CD14-positive monocyte (primary cell): Measurements from ENCODE around the gene MAPK1. TPM values are rescaled to one million over a fixed set of nuclear protein-coding genes. Genes with fewer than 3 reads are reported as not detected.

Source experiments
- DNase-seq, 3 donors: peaks; one replicate each; pipeline ENCODE4 v3.0.0-alpha.2; 2011 to 2022
- H2AFZ ChIP-seq: 2 replicates; pipeline ENCODE4 v1.6.0; 2012; ENCODE audit warnings: mild to moderate bottlenecking, low read depth, low read length, inconsistent platforms; ENCODE audit not compliant: insufficient read depth, poor library complexity, severe bottlenecking
- H3K27ac ChIP-seq, 2 donors: 1 replicate in 1 of 2; 2 replicates in 1 of 2; pipeline ENCODE4 v1.5.1; 2012 to 2013; ENCODE audit warnings: low read length in 2 of 2, control low read depth in 1 of 2, inconsistent platforms in 1 of 2, low read depth in 1 of 2, mild to moderate bottlenecking in 1 of 2
- H3K27me3 ChIP-seq, 2 donors: one replicate each; pipeline versions ENCODE4 v1.6.0 to v1.6.1; 2011 to 2013; ENCODE audit warnings: low read length in 2 of 2; ENCODE audit not compliant: control insufficient read depth in 2 of 2, insufficient read depth in 2 of 2
- H3K36me3 ChIP-seq, 2 donors: replicated peaks in 1 of 2; 1 replicate in 1 of 2; 2 replicates in 1 of 2; pipeline versions ENCODE4 v1.5.1 to v1.6.1; 2012 to 2013; ENCODE audit warnings: low read length in 2 of 2, control low read depth in 1 of 2, inconsistent platforms in 1 of 2, mild to moderate bottlenecking in 1 of 2; ENCODE audit not compliant: insufficient read depth in 2 of 2, control insufficient read depth in 1 of 2
- H3K4me1 ChIP-seq, 2 donors: 1 replicate in 1 of 2; 2 replicates in 1 of 2; pipeline versions ENCODE4 v1.5.1 to v1.6.1; 2012 to 2013; ENCODE audit warnings: low read length in 2 of 2, control low read depth in 1 of 2, inconsistent platforms in 1 of 2, mild to moderate bottlenecking in 1 of 2, moderate library complexity in 1 of 2; ENCODE audit not compliant: insufficient read depth in 2 of 2, control insufficient read depth in 1 of 2
- H3K4me2 ChIP-seq: replicated peaks from 2 replicates; pipeline ENCODE3; 2012; ENCODE audit warnings: low read length, moderate library complexity, mild to moderate bottlenecking; ENCODE audit not compliant: poor library complexity, severe bottlenecking; ENCODE audit errors: extremely low read depth
- H3K4me3 ChIP-seq, 3 experiments: fragments of 200-600 bp in 1 of 3; sonication (generic) in 1 of 3; replicated peaks in 1 of 3; 1 replicate in 2 of 3; 2 replicates in 1 of 3; pipeline ENCODE4 v1.5.1; 2011 to 2013; ENCODE audit warnings: low read length in 3 of 3, mild to moderate bottlenecking in 3 of 3, control low read depth in 2 of 3, low read depth in 2 of 3, inconsistent platforms in 1 of 3, moderate library complexity in 1 of 3
- H3K79me2 ChIP-seq: 2 replicates; pipeline ENCODE4 v1.6.0; 2012; ENCODE audit warnings: mild to moderate bottlenecking, control low read depth, inconsistent platforms, low read length, moderate library complexity; ENCODE audit not compliant: insufficient read depth
- H3K9ac ChIP-seq: 2 replicates; pipeline ENCODE4 v1.6.0; 2017; ENCODE audit warnings: low read length, mild to moderate bottlenecking; ENCODE audit not compliant: insufficient read depth, poor library complexity, severe bottlenecking
- H3K9me3 ChIP-seq, 2 donors: replicated peaks in 1 of 2; 1 replicate in 1 of 2; 2 replicates in 1 of 2; pipeline versions ENCODE4 v1.5.1 to v1.6.1; 2012 to 2013; ENCODE audit warnings: low read length in 2 of 2, control low read depth in 1 of 2; ENCODE audit not compliant: control insufficient read depth in 1 of 2, insufficient read depth in 1 of 2
- H4K20me1 ChIP-seq: 2 replicates; pipeline ENCODE4 v1.6.0; 2012; ENCODE audit warnings: mild to moderate bottlenecking, low read length, control low read depth, moderate library complexity; ENCODE audit not compliant: insufficient read depth
- H3K27ac Mint-ChIP-seq, 7 donors: one replicate each; pipeline ENCODE4 v1.8.0; 2020; ENCODE audit warnings: mild to moderate bottlenecking in 7 of 7, mixed read lengths in 7 of 7, moderate library complexity in 6 of 7, inconsistent platforms in 2 of 7
- H3K27me3 Mint-ChIP-seq, 3 donors: one replicate each; pipeline ENCODE4 v1.8.0; 2021 to 2022; ENCODE audit warnings: low read depth in 3 of 3, mild to moderate bottlenecking in 3 of 3, mixed read lengths in 3 of 3, moderate library complexity in 3 of 3, inconsistent platforms in 1 of 3
- H3K36me3 Mint-ChIP-seq, 2 donors: one replicate each; pipeline ENCODE4 v1.8.0; 2020; ENCODE audit warnings: mixed read lengths in 2 of 2, inconsistent platforms in 1 of 2, mild to moderate bottlenecking in 1 of 2
- H3K4me1 Mint-ChIP-seq: one replicate; pipeline ENCODE4 v1.8.0; 2020; ENCODE audit warnings: mild to moderate bottlenecking, mixed read lengths
- H3K4me3 Mint-ChIP-seq, 2 donors: one replicate each; pipeline ENCODE4 v1.8.0; 2020; ENCODE audit warnings: mild to moderate bottlenecking in 2 of 2, mixed read lengths in 2 of 2, moderate library complexity in 1 of 2
- H3K9me3 Mint-ChIP-seq, 7 donors: one replicate each; pipeline ENCODE4 v1.8.0; 2020 to 2022; ENCODE audit warnings: mixed read lengths in 7 of 7, mild to moderate bottlenecking in 6 of 7, moderate library complexity in 6 of 7, inconsistent platforms in 2 of 7
- WGBS: methylation state at CpG from one replicate; pipeline ENCODE4 v1.1.5; 2013; ENCODE audit warnings: missing lambda C conversion rate; ENCODE audit not compliant: insufficient coverage; 5-methylcytosine and 5-hydroxymethylcytosine counted together
- intact Hi-C, 2 donors: fragments of 100-400 bp; cut with micrococcal nuclease; formaldehyde crosslinking; loops; one replicate each; pipeline versions ENCODE4 v1.15.0 to v1.15.1; 2023
- polyA plus RNA-seq, 3 donors: library from polyadenylated mRNA; depleted of rRNA in 1 of 3; unstranded in 2 of 3; stranded (reverse) in 1 of 3; fragments of 300-500 nt in 2 of 3; fragments of >200 nt in 1 of 3; fragmentation: Illumina TruSeq in 2 of 3; gene quantifications; 1 replicate in 2 of 3; 2 replicates in 1 of 3; pipeline ENCODE4 v1.2.3, GENCODE V29; 2012 to 2021
- TF ChIP-seq, protein P1 (sequence below): fragments of 200-600 bp; IDR thresholded peaks from one replicate; pipeline ENCODE4 v1.8.0; 2022; ENCODE audit warnings: antibody characterized with exemption, mild to moderate bottlenecking

The MAPK1 gene
- polyA plus RNA-seq, 3 donors: 47.0 to 148 (median 118) TPM

- no peak overlapping the region for H3K4me2 ChIP-seq
- H3K27ac ChIP-seq: peak overlapping the region in 1 of 2 donors; percentile 32
- H4K20me1 ChIP-seq: peaks cover 100% of the 10 kb centered on the region
Measured at GRCh38 chr22:21835378-21835777, 32.1 kb downstream of the MAPK1 start.

GRCh38 chr22:21834869-21835268 is 32.6 kb downstream of the MAPK1 start:
- H3K4me1 Mint-ChIP-seq: peaks cover 35% of the 10 kb centered on the region
- 100% methylated on average over 3 of the region's 4 CpGs for WGBS

More at GRCh38 chr22:21835378-21835777, 32.1 kb downstream of the MAPK1 start:
- peaks cover 35% of the 10 kb centered on the region for H3K4me1 Mint-ChIP-seq
- intact Hi-C loops: no loop called here
- Histone ChIP-seq H3K9me3 (no peaks in the 10 kb centered on the region), H3K4me1 (peaks cover 5 to 9% of the 10 kb centered on the region in 2 donors), H3K27me3 (no peaks in the 10 kb centered on the region), H3K36me3 (peaks cover 0 to 5% of the 10 kb centered on the region in 2 donors), H3K9ac (no peak overlapping the region), H3K79me2 (peaks cover 100% of the 10 kb centered on the region), H2AFZ (no peak overlapping the region), H3K4me3 (no peak overlapping the region)
- peak overlapping the region in 4 of 7 donors; percentile 22 to 90 (median 82) for H3K27ac Mint-ChIP-seq
- peaks cover 0 to 2% (median 0%) of the 10 kb centered on the region in 3 donors for H3K27me3 Mint-ChIP-seq
- H3K9me3 Mint-ChIP-seq: no peaks in the 10 kb centered on the region
- TF ChIP-seq, protein P1, sequence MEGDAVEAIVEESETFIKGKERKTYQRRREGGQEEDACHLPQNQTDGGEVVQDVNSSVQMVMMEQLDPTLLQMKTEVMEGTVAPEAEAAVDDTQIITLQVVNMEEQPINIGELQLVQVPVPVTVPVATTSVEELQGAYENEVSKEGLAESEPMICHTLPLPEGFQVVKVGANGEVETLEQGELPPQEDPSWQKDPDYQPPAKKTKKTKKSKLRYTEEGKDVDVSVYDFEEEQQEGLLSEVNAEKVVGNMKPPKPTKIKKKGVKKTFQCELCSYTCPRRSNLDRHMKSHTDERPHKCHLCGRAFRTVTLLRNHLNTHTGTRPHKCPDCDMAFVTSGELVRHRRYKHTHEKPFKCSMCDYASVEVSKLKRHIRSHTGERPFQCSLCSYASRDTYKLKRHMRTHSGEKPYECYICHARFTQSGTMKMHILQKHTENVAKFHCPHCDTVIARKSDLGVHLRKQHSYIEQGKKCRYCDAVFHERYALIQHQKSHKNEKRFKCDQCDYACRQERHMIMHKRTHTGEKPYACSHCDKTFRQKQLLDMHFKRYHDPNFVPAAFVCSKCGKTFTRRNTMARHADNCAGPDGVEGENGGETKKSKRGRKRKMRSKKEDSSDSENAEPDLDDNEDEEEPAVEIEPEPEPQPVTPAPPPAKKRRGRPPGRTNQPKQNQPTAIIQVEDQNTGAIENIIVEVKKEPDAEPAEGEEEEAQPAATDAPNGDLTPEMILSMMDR: no peak
- no peak for DNase-seq
- no peak overlapping the region for H3K4me3 Mint-ChIP-seq
- no CpG with 5 or more reads among the region's 2 CpGs for WGBS
- H3K36me3 Mint-ChIP-seq: peaks cover 14 to 34% of the 10 kb centered on the region in 2 donors

More at GRCh38 chr22:21834869-21835268, 32.6 kb downstream of the MAPK1 start:
- peaks cover 5 to 9% of the 10 kb centered on the region in 2 donors for H3K4me1 ChIP-seq
- TF ChIP-seq, protein P1: no peak
- intact Hi-C loops: no loop called here
- H3K9ac ChIP-seq: no peak overlapping the region
- H3K36me3 ChIP-seq: peaks cover 0 to 5% of the 10 kb centered on the region in 2 donors
- no peak overlapping the region for H3K4me2 ChIP-seq
- Mint-ChIP-seq H3K36me3 (peaks cover 14 to 35% of the 10 kb centered on the region in 2 donors), H3K27ac (peak overlapping the region in 3 of 7 donors; percentile 41 to 71 (median 56)), H3K27me3 (peaks cover 0 to 2% (median 0%) of the 10 kb centered on the region in 3 donors), H3K4me3 (no peak overlapping the region), H3K9me3 (no peaks in the 10 kb centered on the region)
- H3K27ac ChIP-seq: peak overlapping the region in 1 of 2 donors; percentile 7
- H4K20me1 ChIP-seq: peaks cover 100% of the 10 kb centered on the region
- H3K9me3 ChIP-seq: no peaks in the 10 kb centered on the region
- no peak overlapping the region for H2AFZ ChIP-seq
- no peak for DNase-seq
- no peaks in the 10 kb centered on the region for H3K27me3 ChIP-seq
- no peak overlapping the region for H3K4me3 ChIP-seq
- peaks cover 100% of the 10 kb centered on the region for H3K79me2 ChIP-seq
